GM19239 (cell line): ENCODE results near the gene RIPOR2.
"Not testable (repeated sequence)": the region's sequence is repeated elsewhere in the genome, so short reads cannot be mapped to it uniquely, and the experiment has no call there.

Source experiments
- DNase-seq: peaks from one replicate; pipeline ENCODE4 v3.0.0; 2011; ENCODE audit warnings: low spot score; ENCODE audit not compliant: insufficient read length
- FAIRE-seq: peaks from 2 replicates; lab custom pipeline; 2011; peaks lifted over from hg19 to GRCh38; lab: Jason Lieb, UNC

RIPOR2 gene

DNA sequence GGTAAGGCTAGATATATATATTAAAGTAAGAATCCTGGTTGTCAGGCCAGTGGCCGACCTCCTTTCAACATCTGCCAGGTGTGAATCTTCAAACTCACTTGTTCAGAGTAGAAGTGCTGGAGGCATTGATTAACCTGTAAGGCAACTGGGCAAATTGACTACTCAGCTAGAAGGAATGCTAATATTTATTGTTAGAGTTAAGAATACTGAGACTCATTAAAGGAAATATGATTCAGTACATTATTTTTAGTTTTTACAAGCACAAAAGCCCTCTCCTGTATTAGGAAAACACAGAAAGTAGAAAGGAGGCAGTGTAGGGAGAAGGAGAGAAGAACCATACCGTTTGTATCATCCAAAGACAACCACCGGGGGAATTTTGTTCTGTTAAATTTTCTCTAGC is 53.5 kb downstream of the RIPOR2 start:
- FAIRE-seq, result peak; percentile 54
- DNase-seq, result no peak

DNA sequence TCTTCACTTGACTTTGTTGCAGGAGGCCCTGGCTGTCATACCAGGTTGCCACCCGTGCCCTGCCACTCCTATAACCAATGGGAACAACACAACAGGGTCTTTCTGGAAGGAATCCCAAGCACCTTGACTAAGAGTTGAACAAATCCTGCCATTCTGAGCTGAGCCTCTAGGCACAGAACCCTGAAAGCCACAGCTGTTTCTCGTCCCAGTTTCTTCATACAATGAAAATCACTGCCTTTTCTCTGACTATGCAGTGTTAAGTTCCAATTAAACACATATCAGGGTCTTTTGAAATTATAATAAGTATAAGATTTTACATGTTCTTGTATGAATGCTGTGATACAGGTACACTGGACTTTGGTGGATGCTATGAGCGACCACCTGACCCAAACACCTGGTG is 54.4 kb downstream of the RIPOR2 start:
- no peak for DNase-seq
- FAIRE-seq, result peak; percentile 4

DNA sequence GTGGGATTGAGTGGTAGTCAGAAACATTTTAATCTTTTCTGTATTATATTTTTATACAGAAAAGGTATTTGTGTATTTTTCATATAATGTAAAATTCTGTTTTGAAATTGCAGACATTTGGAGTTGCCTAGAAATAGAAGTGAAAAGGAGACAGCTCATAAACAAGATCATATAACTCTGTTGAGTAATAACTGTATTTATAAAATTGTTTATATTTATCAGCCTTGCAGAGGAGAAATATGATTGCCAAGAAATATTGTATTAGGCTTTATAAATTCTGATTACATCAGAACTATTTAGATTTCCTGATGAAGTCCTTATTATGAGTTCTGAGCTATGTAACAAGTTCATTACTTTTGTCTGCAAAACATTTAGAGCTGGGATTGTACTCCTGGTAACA is 55.3 kb downstream of the RIPOR2 start:
- DNase-seq, result no peak
- FAIRE-seq, result no peak

DNA sequence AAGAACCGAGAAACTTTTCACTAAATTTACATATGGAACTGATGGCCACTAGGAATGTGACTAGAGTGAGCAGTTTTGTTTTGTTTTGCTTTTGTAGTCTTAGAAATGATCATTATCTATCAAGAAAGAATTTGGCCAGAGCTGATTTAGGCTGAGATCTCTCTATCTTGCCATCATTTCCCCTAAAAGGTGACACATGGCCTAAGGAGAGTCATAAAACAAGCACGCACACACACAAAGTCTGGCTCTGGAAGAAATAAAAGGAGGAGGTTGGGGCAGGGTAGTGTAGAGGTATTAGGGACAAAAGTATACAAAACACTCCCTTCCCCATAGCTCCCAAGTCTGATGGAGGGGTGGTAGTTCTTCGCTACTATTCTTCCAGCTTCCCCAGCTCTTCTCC is 56.4 kb downstream of the RIPOR2 start:
- DNase-seq, result no peak
- no peak for FAIRE-seq

DNA sequence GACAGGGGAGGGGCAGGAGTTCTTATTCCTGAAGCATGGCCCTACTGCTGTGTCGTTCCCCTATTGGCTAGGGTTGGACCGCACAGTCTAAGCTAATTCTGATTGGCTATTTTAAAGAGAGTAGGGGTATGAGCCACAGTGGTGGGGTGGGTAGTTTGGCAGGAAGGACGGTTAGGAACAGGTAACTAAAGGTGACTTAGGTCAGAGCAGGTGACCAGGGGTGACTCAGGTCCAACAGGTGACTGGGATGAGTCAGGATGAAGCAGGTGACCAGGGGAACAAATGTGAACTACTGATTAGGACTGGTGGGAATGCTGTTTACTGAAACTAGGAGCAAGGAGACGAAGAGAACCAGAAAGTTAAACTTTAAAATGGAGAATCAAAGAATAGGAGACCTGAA is 58.0 kb downstream of the RIPOR2 start:
- FAIRE-seq, DNase-seq: not testable (repeated sequence)

DNA sequence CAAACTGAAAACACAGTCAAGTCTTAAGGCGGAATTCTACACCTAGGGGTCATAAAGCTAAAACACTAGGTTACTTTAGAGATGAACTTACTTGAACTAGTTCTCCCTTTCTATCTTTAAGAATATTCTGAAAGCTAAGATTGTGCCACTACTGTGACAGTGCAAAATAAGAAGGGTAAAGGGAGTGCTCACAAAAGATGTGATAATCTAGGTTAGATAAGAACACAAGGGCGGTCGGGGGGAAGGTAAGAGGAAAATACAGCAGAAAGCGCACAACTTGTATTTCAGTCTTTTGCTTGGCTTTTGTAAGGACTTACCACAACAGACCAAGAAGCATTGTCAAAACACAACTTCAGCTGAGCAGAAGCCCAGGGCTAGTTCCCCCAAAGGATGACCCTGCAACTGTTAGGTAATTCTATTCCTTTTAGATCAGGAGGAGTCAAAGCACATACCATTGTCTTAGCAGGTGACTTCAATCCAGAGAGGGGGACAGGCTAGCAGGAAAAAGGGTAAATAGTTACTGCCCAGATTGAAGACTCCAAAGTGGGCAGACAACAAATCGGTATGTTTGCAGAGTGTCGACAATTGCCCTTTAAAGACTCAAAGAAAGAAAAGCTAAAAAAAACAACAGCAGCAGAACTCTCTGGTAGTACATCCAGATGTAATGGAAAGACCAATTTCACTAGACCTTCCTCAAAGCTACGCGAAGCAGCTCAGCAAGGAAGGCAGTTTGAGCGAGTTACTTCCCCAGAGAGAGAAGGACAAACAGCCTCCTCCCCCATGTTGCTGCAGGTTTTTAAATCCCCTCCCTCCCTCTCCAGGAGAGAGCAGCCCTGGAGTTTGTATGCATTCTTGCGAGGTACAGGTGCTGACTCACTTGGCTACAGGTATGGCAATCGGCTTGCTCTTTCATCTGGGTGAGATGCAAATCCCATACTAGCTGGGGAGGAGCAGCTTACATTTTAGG is 59.0 kb downstream of the RIPOR2 start:
- no peak for FAIRE-seq
- DNase-seq, result no peak

DNA sequence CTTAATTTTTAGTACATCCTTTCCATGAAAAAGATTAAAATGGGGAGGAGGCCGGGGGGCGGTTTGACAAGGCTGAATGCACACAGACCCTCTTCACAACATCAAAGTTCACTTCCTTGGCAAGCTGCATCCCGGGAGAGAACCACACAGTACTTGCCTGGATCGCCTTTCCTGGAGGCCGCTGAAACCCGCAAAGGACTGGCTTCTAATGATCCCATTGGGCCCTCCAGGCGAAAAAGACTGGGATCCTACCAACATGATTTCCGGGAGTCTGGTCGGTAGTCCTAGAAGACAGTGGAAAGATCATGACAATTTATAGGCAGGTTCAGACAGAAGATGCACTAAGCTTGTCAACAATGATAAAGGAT is 60.2 kb downstream of the RIPOR2 start:
- DNase-seq (no peak), FAIRE-seq (no peak)

DNA sequence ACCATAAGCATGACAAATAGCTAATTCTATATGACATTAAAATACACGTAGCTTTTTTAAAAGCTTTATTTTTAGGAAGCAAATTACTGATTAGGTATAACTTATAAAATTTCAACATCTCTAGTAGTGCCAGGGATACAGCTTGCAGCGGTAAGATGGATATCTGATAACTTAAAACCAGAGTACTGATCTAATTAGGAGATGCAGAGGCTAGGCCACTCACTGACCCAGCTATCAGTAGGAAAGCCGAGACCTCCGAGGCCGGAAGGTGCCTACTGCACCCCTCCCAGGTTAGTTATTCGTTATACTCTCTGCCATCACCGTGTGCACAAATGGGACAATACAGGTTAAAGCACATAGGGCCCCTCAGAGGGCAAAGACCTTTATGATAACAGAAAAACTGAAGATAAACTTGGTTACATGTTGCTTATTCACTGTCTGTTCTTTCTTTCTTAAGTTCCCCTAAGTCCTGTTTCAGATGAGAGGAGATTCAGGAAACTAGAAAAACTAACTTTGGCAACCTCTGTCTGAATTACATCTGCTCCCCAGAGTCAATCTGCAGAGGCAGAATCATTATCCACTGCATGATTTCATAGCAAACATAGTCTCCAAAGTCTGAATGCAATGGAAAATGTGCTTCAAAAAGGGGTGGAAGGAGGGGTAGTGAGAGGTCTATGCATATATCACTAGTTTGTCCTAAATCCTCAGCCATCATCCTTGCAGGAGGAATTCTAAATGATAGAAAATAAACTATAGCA is 60.8 kb downstream of the RIPOR2 start:
- DNase-seq, result no peak
- no peak for FAIRE-seq

DNA sequence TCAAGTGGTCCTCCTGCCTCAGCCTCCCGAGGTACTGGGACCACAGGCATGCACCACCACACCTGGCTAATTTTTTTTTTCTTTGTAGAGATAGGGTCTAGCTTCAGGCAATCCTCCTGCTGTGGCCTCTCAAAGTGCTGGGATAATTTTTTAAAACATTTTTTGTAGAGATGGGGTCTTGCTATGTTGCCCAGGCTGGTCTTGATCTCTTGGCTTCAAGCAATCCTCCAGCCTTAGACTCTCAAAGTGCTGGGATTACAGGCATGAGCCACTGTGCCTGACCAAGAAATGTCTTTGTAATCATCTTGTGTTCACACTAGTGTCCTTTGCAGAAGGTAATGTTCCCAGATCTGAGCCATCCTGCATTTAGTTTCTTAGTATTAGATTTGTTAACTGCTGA is 61.6 kb downstream of the RIPOR2 start:
- no peak for FAIRE-seq
- DNase-seq, result no peak

DNA sequence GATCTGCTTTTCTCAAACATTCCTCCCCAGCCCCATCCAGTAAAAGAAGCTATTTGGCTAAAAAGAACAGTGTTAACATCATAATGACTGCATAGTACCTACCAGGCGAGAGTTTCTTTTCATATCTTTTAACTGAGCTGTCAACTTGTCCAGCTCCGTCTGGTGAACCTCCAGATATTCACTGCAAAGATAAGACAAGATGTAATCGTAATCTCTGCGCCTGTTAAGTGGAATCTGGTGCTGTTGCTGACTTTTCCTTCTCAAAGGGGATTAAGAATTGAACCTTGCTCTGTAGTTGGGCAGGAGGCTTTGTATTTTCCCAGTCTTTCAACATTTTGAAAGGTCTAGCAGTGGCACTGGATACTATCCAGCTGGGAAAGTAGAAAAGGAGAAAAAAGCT is 63.0 kb downstream of the RIPOR2 start:
- no peak for DNase-seq
- no peak for FAIRE-seq

DNA sequence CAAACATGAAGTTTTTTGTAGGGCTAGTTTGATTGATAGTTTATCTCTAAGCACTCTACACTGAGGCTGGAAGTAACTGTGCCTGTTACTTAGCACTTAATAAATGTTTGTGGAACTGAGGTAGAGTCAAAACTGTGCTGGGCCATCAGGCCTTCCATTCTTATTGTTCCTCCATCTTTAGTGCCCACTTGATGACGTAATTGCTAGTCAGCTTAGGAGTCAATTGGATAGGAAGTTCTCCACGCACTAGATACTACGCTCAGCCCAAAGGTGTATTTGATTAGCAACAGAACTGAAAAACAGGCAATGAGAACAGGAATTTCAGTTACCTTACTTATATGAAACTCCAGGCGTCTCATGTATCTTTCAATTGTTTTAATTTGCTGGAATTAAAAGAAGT is 67.0 kb downstream of the RIPOR2 start:
- no peak for FAIRE-seq
- no peak for DNase-seq

DNA sequence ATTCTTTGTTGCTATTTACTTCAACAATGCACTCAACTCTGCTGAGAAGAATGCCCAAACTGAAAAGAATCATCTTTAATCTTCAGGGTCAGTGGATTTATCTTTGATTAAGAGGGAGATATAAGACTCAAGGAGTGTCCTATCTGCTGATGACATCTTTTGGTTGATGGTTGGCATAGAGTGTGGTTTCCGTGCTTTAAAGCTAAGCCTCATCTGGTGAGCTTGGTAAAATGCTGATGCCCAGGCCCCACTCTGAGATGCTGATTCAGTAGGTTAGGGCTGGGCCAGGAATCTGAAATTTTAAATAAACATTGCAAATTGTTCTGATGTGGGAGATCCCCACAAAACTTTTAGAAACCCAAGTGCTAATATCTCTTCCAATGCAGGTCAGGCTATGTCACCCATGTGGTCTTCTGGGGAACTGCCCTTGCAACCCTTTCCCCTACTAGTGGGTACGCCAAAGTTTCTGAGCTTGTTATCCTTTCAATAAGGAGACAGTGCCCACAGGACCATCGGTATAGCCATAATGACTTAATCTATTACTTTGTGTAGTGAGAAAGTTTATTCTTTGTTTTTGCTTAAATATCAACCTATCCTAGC is 68.6 kb downstream of the RIPOR2 start:
- no peak for DNase-seq
- FAIRE-seq, result no peak

DNA sequence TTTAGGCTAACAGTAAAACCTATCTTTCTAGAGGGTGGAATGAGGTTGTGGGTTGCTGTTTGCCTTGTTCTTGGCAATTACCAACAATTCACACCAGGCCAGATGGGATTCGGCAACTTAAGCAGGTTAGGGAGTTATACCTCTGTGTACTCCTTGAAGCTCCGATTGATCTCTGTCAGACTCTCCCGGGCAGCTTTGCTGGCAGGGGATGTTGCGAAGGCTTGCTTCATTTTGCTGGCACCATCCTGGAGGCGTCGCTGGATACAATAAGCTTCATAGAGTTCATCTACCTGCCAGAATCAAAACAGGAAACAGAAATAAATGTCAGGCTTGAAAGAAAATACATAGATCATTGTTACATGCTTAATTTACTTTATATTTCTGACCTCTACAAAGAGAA is 70.6 kb downstream of the RIPOR2 start:
- DNase-seq (no peak), FAIRE-seq (no peak)

DNA sequence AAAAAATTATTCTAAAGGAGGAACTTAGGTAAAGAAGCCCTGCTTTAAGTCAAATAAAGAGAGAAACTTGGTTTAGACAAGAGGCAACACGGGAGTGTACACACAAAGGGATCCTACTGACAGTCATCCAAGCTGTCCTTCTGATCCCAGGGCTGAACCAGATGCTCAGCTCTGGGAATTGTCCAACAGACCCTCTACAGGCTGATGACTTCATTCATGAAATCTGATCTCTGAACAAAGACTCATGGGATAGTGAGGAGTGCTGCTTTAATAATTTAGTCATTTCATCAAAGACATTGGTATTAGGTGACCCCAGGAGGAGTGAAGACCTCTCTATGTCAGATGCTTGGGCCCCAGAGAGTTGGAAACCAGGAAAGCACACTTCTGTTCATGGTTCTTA is 71.4 kb downstream of the RIPOR2 start:
- FAIRE-seq (no peak), DNase-seq (no peak)

DNA sequence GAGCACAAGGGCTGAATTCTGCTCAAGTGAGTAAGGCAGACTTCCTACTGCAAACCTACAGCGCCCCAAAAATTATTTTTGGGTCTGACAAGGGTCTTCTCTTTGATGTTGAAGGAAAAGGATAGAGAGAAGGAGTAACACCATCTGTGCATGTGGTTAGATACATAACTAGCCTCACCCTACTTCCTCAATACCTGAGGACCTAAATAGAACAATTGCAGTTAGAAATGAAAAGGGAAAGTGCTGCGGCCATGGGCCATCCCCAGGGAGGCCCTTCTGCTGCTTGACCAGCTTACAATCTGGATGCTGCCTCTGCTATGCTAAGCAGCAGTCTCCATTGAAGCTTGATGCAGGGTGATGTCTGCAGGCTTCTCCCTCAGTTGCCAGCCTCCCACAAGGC is 73.8 kb downstream of the RIPOR2 start:
- DNase-seq (no peak), FAIRE-seq (peak; percentile 89)

DNA sequence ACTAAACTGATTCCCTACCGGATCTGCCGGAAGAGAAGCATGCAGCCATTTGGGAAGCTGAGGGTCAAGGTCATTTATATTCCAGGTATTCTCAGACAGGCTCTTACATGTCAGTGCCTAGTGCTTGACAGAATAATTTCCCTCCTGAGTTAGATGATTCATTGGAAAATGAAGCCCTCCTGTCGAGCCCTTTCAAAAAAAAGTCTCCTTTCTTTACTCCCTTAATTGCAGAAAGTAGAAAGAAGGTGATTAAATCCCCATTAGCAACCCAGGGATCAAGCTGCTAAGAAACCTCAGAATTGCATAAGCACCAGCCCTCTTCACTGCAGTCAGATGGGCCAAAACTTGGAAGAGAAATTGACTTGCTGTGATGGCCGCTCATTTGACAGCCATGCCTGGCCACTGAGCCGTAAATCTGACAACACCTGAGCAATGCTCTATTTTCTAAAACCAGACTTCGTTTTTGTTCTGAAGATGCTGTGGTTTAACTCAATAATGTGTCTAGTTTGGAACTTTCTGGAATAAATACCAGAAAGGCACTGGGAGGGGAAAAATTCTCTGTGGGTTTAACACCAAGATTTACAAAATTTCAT is 76.1 kb downstream of the RIPOR2 start:
- FAIRE-seq (no peak), DNase-seq (no peak)

DNA sequence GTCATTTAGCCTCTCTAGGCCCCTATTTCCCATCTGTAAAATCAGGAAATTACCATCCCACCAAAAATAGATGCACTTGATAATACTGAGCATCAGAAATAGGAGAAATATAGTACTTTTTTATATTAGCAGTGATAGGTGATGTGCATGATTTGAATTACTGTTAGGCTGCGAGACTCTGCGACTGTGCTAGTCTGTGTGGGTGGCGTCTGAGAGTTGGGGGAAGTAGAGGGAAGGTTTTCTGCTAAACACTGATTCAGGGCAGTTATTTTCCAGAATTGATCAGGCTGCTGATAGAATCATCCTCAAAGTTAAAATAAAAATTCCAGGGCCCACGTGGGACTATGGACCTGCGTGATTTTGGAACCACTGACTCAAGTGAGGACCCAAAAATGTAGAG is 76.6 kb downstream of the RIPOR2 start:
- DNase-seq, result no peak

DNA sequence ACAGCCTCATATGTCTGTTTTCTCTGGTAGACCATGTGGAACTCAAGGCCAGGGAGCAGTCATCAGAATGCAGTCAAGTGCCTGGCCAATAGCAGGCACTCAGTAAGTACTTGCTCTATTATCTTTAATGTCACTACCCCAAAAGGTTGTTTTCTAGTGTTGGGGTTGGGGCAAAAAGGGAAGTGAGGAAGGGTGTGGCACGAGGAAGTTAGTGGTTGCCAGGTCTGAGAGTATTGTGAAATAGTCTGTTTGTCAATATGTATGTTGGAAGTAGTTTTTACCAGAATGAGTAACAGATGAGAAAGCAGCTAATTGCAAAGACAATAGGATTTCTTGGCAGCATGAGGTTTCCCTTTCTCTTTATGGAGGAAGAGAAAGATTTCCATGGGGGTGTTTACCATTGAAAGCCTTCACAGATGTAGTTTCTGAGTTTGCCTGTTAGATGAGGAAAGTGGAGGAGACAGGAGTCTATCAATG is 77.5 kb downstream of the RIPOR2 start:
- DNase-seq, result peak; percentile 24
- peak; percentile 80 for FAIRE-seq

More for the DNA sequence above, 76.6 kb downstream of the RIPOR2 start:
- FAIRE-seq, result no peak

DNA sequence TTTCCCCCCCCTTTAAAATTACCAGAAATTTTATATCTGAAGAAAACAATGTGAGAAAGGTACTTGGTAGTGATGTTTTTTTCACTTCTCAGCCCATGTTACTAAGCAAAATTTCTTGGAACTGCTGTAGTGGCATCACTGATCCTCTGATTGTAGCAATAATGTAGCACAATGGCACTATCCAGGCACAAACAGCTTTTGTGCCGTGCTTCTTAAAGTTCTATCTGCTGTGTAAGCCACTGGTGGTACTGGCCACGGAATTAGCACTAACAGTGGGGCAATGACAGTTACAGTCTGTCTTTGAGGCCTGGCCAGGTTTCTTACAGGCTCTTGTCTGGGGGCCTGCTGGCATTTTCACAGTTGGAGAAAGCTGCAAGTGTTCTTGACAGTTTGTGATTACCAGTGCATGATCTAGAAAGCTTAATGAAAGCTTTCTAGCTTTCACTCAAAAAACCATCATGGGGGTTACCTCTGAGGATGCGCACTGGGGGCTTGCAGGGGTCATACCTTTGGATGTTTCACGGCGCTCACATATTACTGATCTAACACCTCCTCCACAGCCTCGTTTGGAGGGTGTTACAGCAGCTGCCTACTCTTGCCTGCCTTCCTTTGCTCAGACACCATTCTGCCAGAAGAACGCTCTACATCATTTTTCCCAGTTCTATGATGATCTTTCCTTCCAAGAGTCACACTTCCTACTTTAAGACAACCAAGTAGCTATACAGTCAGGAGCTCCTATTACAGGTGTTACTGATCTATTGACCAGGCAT is 78.7 kb downstream of the RIPOR2 start:
- DNase-seq, result no peak
- FAIRE-seq, result peak; percentile 79

DNA sequence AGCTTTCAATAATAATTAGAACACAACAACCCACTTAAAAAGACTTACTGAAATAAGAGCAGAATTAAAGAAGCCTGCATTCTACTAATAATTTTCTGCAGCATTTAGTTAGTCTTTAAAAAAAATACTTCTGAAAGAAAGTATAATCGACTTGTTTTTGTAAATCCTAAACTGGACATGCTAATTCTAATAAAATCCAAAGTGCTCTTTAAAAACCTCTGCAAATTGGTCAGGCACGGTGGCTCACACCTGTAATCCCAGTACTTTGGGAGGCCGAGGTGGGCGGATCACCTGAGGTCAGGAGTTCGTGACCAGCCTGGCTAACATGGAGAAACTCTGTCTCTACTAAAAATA is 79.5 kb downstream of the RIPOR2 start:
- FAIRE-seq, result no peak
- no peak for DNase-seq
